K562 (cell line): ENCODE data around the gene NUP210. TPM values are rescaled to one million over a fixed set of nuclear protein-coding genes. Genes with fewer than 3 reads are reported as not detected.
A peak's percentile ranks its signal among the peaks of the same experiment; 100 is the strongest.

Experiments
- ATAC-seq: fragments of 200-7000 bp; cut with Tn5 transposase; 3 replicates; pipeline ENCODE4 v1.9.1; 2020; ENCODE audit warnings: moderate library complexity
- BruUV-seq: library from RNA; stranded (reverse); fragments of 400-500 nt; replicated peaks from 2 replicates; lab custom pipeline; 2021; lab: Mats Ljungman, UMichigan
- CTCF ChIA-PET: fragments of 300-600 bp; formaldehyde crosslinking; extraction: SDS; loops from one replicate; lab custom pipeline; 2021; ENCODE audit warnings: low intra/inter-chr PET ratio; lab: Yijun Ruan, JAX
- POLR2A ChIA-PET: fragments of 300-600, 350-650 bp; sonication (Branson Sonifier 250); formaldehyde crosslinking; extraction: SDS; loops from one replicate; lab custom pipeline; 2021; ENCODE audit warnings: antibody characterized with exemption, inconsistent platforms; lab: Yijun Ruan, JAX
- DNase-seq, 4 experiments: peaks; one replicate each; pipeline versions ENCODE4 v3.0.0 to v3.0.0-alpha.2; 2011 to 2018; ENCODE audit warnings: low spot score in 3 of 4, mixed read lengths in 3 of 4; ENCODE audit errors: extremely low read depth in 1 of 4
- FAIRE-seq: peaks from 2 replicates; lab custom pipeline; 2011; peaks lifted over from hg19 to GRCh38; lab: Jason Lieb, UNC
- H2AFZ ChIP-seq: 2 replicates; pipeline ENCODE4 v1.6.0; 2011; ENCODE audit warnings: low read depth, low read length, control low read depth, inconsistent platforms
- H3K27ac ChIP-seq: fragments of 200-600 bp; 3 replicates; pipeline ENCODE4 v1.8.0; 2011; ENCODE audit warnings: low read depth, mild to moderate bottlenecking, control low read depth, inconsistent platforms, low read length, moderate library complexity, mixed read lengths; ENCODE audit errors: extremely low read depth
- H3K27me3 ChIP-seq, 2 experiments: fragments of 300-600 bp in 1 of 2; 2 replicates in 1 of 2; 3 replicates in 1 of 2; pipeline versions ENCODE4 v1.6.0 to v1.8.0; 2011; ENCODE audit warnings: inconsistent platforms in 2 of 2, low read length in 2 of 2, mild to moderate bottlenecking in 1 of 2, mixed read lengths in 1 of 2, moderate library complexity in 1 of 2; ENCODE audit not compliant: control insufficient read depth in 2 of 2, insufficient read depth in 2 of 2
- H3K36me3 ChIP-seq: fragments of 300-600 bp; 3 replicates; pipeline ENCODE4 v1.8.0; 2011; ENCODE audit warnings: mild to moderate bottlenecking, low read length, inconsistent platforms; ENCODE audit not compliant: control insufficient read depth, insufficient read depth
- H3K4me1 ChIP-seq, 2 experiments: fragments of 200-600 bp in 1 of 2; replicated peaks in 1 of 2; 2 replicates in 1 of 2; 3 replicates in 1 of 2; pipeline versions ENCODE4 v1.5.1 to v1.8.0; 2011; ENCODE audit warnings: inconsistent platforms in 2 of 2, low read length in 2 of 2, mild to moderate bottlenecking in 1 of 2, mixed read lengths in 1 of 2, moderate library complexity in 1 of 2; ENCODE audit not compliant: control insufficient read depth in 2 of 2, insufficient read depth in 2 of 2
- H3K4me2 ChIP-seq: 2 replicates; pipeline ENCODE4 v1.6.1; 2011; ENCODE audit warnings: low read length, control low read depth, inconsistent platforms, mixed read lengths; ENCODE audit not compliant: insufficient read depth
- H3K4me3 ChIP-seq: fragments of 200-600 bp; sonication (generic), shearing (Covaris generic); 2 replicates; pipeline ENCODE4 v1.5.1; 2016; ENCODE audit warnings: control low read depth, inconsistent platforms
- H3K79me2 ChIP-seq: fragments of 200-600 bp; 3 replicates; pipeline ENCODE4 v1.8.0; 2011; ENCODE audit warnings: low read length, inconsistent platforms; ENCODE audit not compliant: control insufficient read depth, insufficient read depth
- H3K9ac ChIP-seq, 2 experiments: 2 replicates each; pipeline versions ENCODE4 v1.6.0 to v1.6.1; 2011; ENCODE audit warnings: low read depth in 2 of 2, low read length in 2 of 2, control low read depth in 1 of 2, inconsistent platforms in 1 of 2, mild to moderate bottlenecking in 1 of 2, mixed read lengths in 1 of 2; ENCODE audit not compliant: insufficient read depth in 1 of 2
- H3K9me1 ChIP-seq: one replicate; pipeline ENCODE4 v1.6.0; 2011; ENCODE audit warnings: inconsistent platforms, mild to moderate bottlenecking, low read length, moderate library complexity; ENCODE audit not compliant: control insufficient read depth, insufficient read depth
- H3K9me3 ChIP-seq: replicated peaks from 2 replicates; pipeline ENCODE4 v1.5.1; 2011; ENCODE audit warnings: low read depth, low read length, inconsistent platforms; ENCODE audit not compliant: control insufficient read depth, insufficient read depth
- H4K20me1 ChIP-seq: replicated peaks from 2 replicates; pipeline ENCODE4 v1.6.1; 2011; ENCODE audit warnings: low read length, inconsistent platforms, mixed read lengths; ENCODE audit not compliant: control insufficient read depth, insufficient read depth
- ATF7 ChIP-seq: fragments of 450-650 bp; IDR thresholded peaks from 2 replicates; pipeline ENCODE4 v1.7.1; 2014; ENCODE audit warnings: mild to moderate bottlenecking, moderate library complexity
- ILK ChIP-seq: fragments of 450-650 bp; IDR thresholded peaks from 2 replicates; pipeline ENCODE4 v1.6.1; 2016; ENCODE audit warnings: missing genetic modification characterization, low read depth, mild to moderate bottlenecking, missing compliant biosample characterization, moderate library complexity, borderline replicate concordance
- MCM3 ChIP-seq: fragments of 450-650 bp; IDR thresholded peaks from 2 replicates; pipeline ENCODE4 v1.6.1; 2016
- SPI1 ChIP-seq: IDR thresholded peaks from 2 replicates; pipeline ENCODE4 v1.6.1; 2011; ENCODE audit warnings: low read depth, low read length, control low read depth, borderline replicate concordance
- ZEB2 ChIP-seq: fragments of 450-650 bp; IDR thresholded peaks from 2 replicates; pipeline ENCODE4 v1.6.1; 2016
- ZNF764 ChIP-seq: fragments of 250-450 bp; sonication (Bioruptor Pico); IDR thresholded peaks from 2 replicates; pipeline ENCODE4 v1.4.0; 2020; ENCODE audit warnings: low read depth, mild to moderate bottlenecking, moderate library complexity
- whole genome bisulfite sequencing: fragments of 100-300 bp; shearing (Covaris generic); methylation state at CpG from one replicate; pipeline ENCODE4 v1.1.6; 2016; ENCODE audit warnings: low coverage, mixed read lengths; ENCODE audit not compliant: insufficient coverage; ENCODE audit errors: missing lambda C conversion rate; 5-methylcytosine and 5-hydroxymethylcytosine counted together
- in situ Hi-C: fragments of 300-500 bp; cut with MboI; formaldehyde crosslinking; loops from 4 replicates; pipeline ENCODE4 v1.15.0; 2018; ENCODE audit warnings: inconsistent platforms, mixed read lengths
- intact Hi-C: fragments of 100-400 bp; cut with micrococcal nuclease; formaldehyde crosslinking; loops from 2 replicates; pipeline ENCODE4 v1.14.2; 2022
- polyA plus RNA-seq, 8 experiments: library from polyadenylated mRNA; depleted of rRNA in 4 of 8; stranded (reverse) in 5 of 8; unstranded in 3 of 8; fragments of >200 nt; fragmentation: Nextera tagmentation in 2 of 8; fragmentation: Illumina TruSeq in 1 of 8; extraction: Ambion mirVana in 2 of 8; extraction: Trizol in 1 of 8; gene quantifications; 2 replicates each; pipeline versions ENCODE4 v1.2.1 to v1.2.3, GENCODE V29; 2011 to 2014; ENCODE audit warnings: inconsistent platforms in 1 of 8, missing spikeins in 1 of 8
- total RNA-seq, 7 experiments: library from RNA; depleted of rRNA in 6 of 7; stranded (reverse); fragments of >200 nt in 6 of 7; fragmentation: Illumina TruSeq in 2 of 7; extraction: Trizol in 2 of 7; gene quantifications; 2 replicates each; pipeline versions ENCODE4 v1.2.1 to v1.2.3, GENCODE V29; 2011 to 2021; ENCODE audit warnings: low replicate concordance in 1 of 7

The NUP210 gene
- total and polyA plus RNA-seq, 9 of the 15 experiments (the other 6 are each of a cell fraction or from before 2014, with no cell fraction given) = 1.2 to 138 (median 44.0) TPM

DNA sequence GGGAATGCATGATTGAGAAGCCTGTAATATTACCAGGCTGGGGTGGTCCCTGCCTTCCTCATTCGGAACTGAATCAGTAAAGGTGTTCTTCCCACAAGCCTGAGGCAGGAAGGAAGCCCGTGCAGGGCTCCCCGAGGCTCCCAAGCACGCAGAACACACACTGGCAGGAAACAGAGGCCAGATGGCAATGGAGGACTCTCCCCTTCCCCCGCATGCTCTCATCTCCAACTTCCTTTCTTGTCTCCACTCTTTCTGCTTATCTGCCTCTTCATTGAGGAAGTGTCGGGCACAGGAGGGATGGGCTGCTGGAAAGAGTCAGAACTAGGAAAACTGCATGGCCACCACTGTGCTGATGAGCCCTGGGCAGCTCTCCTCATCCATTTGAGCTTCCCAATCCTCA is 123.5 kb downstream of the NUP210 start:
- FAIRE-seq (no peak), ATAC-seq (no peak), DNase-seq (no peak)
- H3K9me3 ChIP-seq = no peaks in the 10 kb centered on the region
- no peaks in the 10 kb centered on the region for H3K79me2 ChIP-seq
- H3K9me1 ChIP-seq = no peaks in the 10 kb centered on the region
- POLR2A ChIA-PET = no interaction called here
- peaks cover 4% of the 10 kb centered on the region; the same call in 1 of the 2 replicates for H4K20me1 ChIP-seq
- TF ChIP-seq ATF7 = no peak
- no peak for TF ChIP-seq MCM3
- no peak for TF ChIP-seq ZNF764 (CRISPR knock-in tag)
- TF ChIP-seq SPI1 = peak; percentile 48; the same call in 1 of the 2 replicates
- no peak for TF ChIP-seq ZEB2
- TF ChIP-seq ILK (tag) = no peak
- no peaks in the 10 kb centered on the region; a peak in 1 of 5 replicates for H3K4me1 ChIP-seq
- intact Hi-C loops = no loop called here
- no TSS peak for BruUV-seq
- 0% methylated on average over 6 of the region's 6 CpGs for WGBS
- H2AFZ ChIP-seq = no peak overlapping the region
- H3K36me3 ChIP-seq = no peaks in the 10 kb centered on the region
- no peak overlapping the region for H3K9ac ChIP-seq
- CTCF ChIA-PET = no interaction called here
- no peak overlapping the region for H3K4me3 ChIP-seq
- H3K27ac ChIP-seq = no peak overlapping the region
- no peak overlapping the region for H3K4me2 ChIP-seq
- peaks cover 44 to 75% of the 10 kb centered on the region in 2 experiments for H3K27me3 ChIP-seq
- in situ Hi-C loops = no loop called here
